Neural progenitor cell (in vitro differentiated cells): ENCODE data around the gene FKBP15. TPM values are rescaled to one million over a fixed set of nuclear protein-coding genes. Genes with fewer than 3 reads are reported as not detected.
A peak's percentile ranks its signal among the peaks of the same experiment; 100 is the strongest.

Experiments
- DNase-seq: peaks from one replicate; pipeline ENCODE4 v3.0.0-alpha.2; 2016; ENCODE audit warnings: low spot score
- H2AFZ ChIP-seq: fragments of 200-600 bp; sonication (generic); replicated peaks from 2 replicates; pipeline ENCODE4 v1.6.1; 2016; ENCODE audit warnings: antibody characterized with exemption
- H3F3A ChIP-seq: fragments of 200-600 bp; sonication (generic); 2 replicates; pipeline ENCODE4 v1.6.1; 2016; ENCODE audit warnings: antibody characterized with exemption, low read depth
- H3K27ac ChIP-seq: fragments of 200-600 bp; sonication (generic); 2 replicates; pipeline ENCODE4 v1.5.1; 2016; ENCODE audit warnings: mild to moderate bottlenecking
- H3K27me3 ChIP-seq: fragments of 200-600 bp; sonication (generic); 2 replicates; pipeline ENCODE4 v1.6.1; 2016; ENCODE audit warnings: mild to moderate bottlenecking, moderate library complexity
- H3K36me3 ChIP-seq: fragments of 200-600 bp; sonication (generic); 2 replicates; pipeline ENCODE4 v1.5.1; 2016
- H3K4me1 ChIP-seq: fragments of 200-600 bp; sonication (generic); 2 replicates; pipeline ENCODE4 v1.6.1; 2016; ENCODE audit warnings: mixed run types
- H3K4me2 ChIP-seq: fragments of 200-600 bp; sonication (generic); 2 replicates; pipeline ENCODE4 v1.6.1; 2016
- H3K4me3 ChIP-seq: fragments of 200-600 bp; sonication (generic); 2 replicates; pipeline ENCODE4 v1.5.1; 2016
- H3K79me2 ChIP-seq: fragments of 200-600 bp; sonication (generic); 2 replicates; pipeline ENCODE4 v1.6.1; 2016; ENCODE audit warnings: low read depth
- H3K9ac ChIP-seq: fragments of 200-600 bp; sonication (generic); 2 replicates; pipeline ENCODE4 v1.6.1; 2016
- H3K9me3 ChIP-seq: fragments of 200-600 bp; sonication (generic); 2 replicates; pipeline ENCODE4 v1.5.1; 2016; ENCODE audit warnings: low read depth
- H4K20me1 ChIP-seq: fragments of 200-600 bp; sonication (generic); 2 replicates; pipeline ENCODE4 v1.6.1; 2016; ENCODE audit warnings: low read depth
- H3K27ac Mint-ChIP-seq: 3 replicates; pipeline ENCODE4 v1.8.0; 2021; ENCODE audit warnings: mixed read lengths
- H3K27me3 Mint-ChIP-seq: 2 replicates; pipeline ENCODE4 v1.8.0; 2022; ENCODE audit warnings: low read depth, mild to moderate bottlenecking, inconsistent platforms, moderate library complexity, mixed read lengths; ENCODE audit not compliant: insufficient read depth
- H3K36me3 Mint-ChIP-seq: 3 replicates; pipeline ENCODE4 v1.8.0; 2021; ENCODE audit warnings: mixed read lengths
- H3K4me1 Mint-ChIP-seq: 3 replicates; pipeline ENCODE4 v1.8.0; 2021; ENCODE audit warnings: mixed read lengths
- H3K4me3 Mint-ChIP-seq: 3 replicates; pipeline ENCODE4 v1.8.0; 2021; ENCODE audit warnings: mild to moderate bottlenecking, moderate library complexity, mixed read lengths
- H3K9me3 Mint-ChIP-seq: 3 replicates; pipeline ENCODE4 v1.8.0; 2020; ENCODE audit warnings: mixed read lengths
- CTCF ChIP-seq: fragments of 200-600 bp; sonication (generic); IDR thresholded peaks from 2 replicates; pipeline ENCODE4 v1.5.1; 2017; ENCODE audit warnings: antibody characterized with exemption, mild to moderate bottlenecking
- EZH2 ChIP-seq: fragments of 200-600 bp; sonication (generic); IDR thresholded peaks from 2 replicates; pipeline ENCODE4 v1.6.1; 2017; ENCODE audit warnings: antibody characterized with exemption, mild to moderate bottlenecking, moderate library complexity
- EZH2phosphoT487 ChIP-seq: fragments of 200-600 bp; sonication (generic); IDR thresholded peaks from 2 replicates; pipeline ENCODE4 v1.6.1; 2017; ENCODE audit warnings: antibody characterized with exemption
- total RNA-seq: library from RNA; depleted of rRNA; stranded (reverse); fragments of >200 nt; gene quantifications from 2 replicates; pipeline ENCODE4 v1.2.3, GENCODE V29; 2015; ENCODE audit warnings: low replicate concordance

Gene FKBP15
- total RNA-seq, 1 donor from 2014 or later = 25.5 TPM

GRCh38 chr9:113187929-113188595 is 33.0 kb downstream of the FKBP15 start:
- Histone ChIP-seq H3K4me2 (no peak overlapping the region), H4K20me1 (no peaks in the 10 kb centered on the region), H3F3A (no peaks in the 10 kb centered on the region), H3K27ac (no peak overlapping the region), H3K36me3 (peaks cover 3% of the 10 kb centered on the region), H3K4me1 (no peaks in the 10 kb centered on the region), H3K4me3 (no peak overlapping the region), H3K9me3 (no peaks in the 10 kb centered on the region), H3K9ac (peak overlapping the region; percentile 8), H3K79me2 (no peaks in the 10 kb centered on the region), H2AFZ (no peak overlapping the region), H3K27me3 (no peaks in the 10 kb centered on the region)
- H3K4me1 Mint-ChIP-seq = no peaks in the 10 kb centered on the region
- H3K9me3 Mint-ChIP-seq = no peaks in the 10 kb centered on the region
- no peak overlapping the region for H3K27ac Mint-ChIP-seq
- H3K36me3 Mint-ChIP-seq = peaks cover 6% of the 10 kb centered on the region
- H3K4me3 Mint-ChIP-seq = no peak overlapping the region
- no peaks in the 10 kb centered on the region for H3K27me3 Mint-ChIP-seq
- TF ChIP-seq EZH2 = no peak
- no peak for TF ChIP-seq CTCF
- TF ChIP-seq EZH2phosphoT487 = no peak
- no peak for DNase-seq

GRCh38 chr9:113186137-113186755 is 34.8 kb downstream of the FKBP15 start:
- TF ChIP-seq CTCF = no peak
- Mint-ChIP-seq H3K36me3 (peaks cover 9% of the 10 kb centered on the region), H3K27me3 (no peaks in the 10 kb centered on the region), H3K9me3 (no peaks in the 10 kb centered on the region), H3K27ac (no peak overlapping the region), H3K4me1 (no peaks in the 10 kb centered on the region), H3K4me3 (no peak overlapping the region)
- Histone ChIP-seq H3K27me3 (no peaks in the 10 kb centered on the region), H3K36me3 (no peaks in the 10 kb centered on the region), H4K20me1 (no peaks in the 10 kb centered on the region), H3K27ac (no peak overlapping the region), H3K4me2 (no peak overlapping the region), H3K9ac (no peak overlapping the region), H2AFZ (no peak overlapping the region), H3K4me3 (no peak overlapping the region), H3K79me2 (no peaks in the 10 kb centered on the region), H3F3A (no peaks in the 10 kb centered on the region), H3K4me1 (no peaks in the 10 kb centered on the region), H3K9me3 (no peaks in the 10 kb centered on the region)
- DNase-seq = no peak

GRCh38 chr9:113185271-113185670 is 35.8 kb downstream of the FKBP15 start:
- H3K27me3 Mint-ChIP-seq = no peaks in the 10 kb centered on the region

More at GRCh38 chr9:113185271-113185670, 35.8 kb downstream of the FKBP15 start:
- Histone ChIP-seq H3K4me2 (no peak overlapping the region), H2AFZ (no peak overlapping the region), H4K20me1 (no peaks in the 10 kb centered on the region), H3F3A (no peaks in the 10 kb centered on the region), H3K4me1 (no peaks in the 10 kb centered on the region), H3K79me2 (no peaks in the 10 kb centered on the region), H3K9ac (no peak overlapping the region), H3K27ac (no peak overlapping the region), H3K4me3 (no peak overlapping the region), H3K36me3 (no peaks in the 10 kb centered on the region), H3K9me3 (no peaks in the 10 kb centered on the region), H3K27me3 (no peaks in the 10 kb centered on the region)
- TF ChIP-seq EZH2phosphoT487 = no peak
- no peak for TF ChIP-seq CTCF
- no peak for TF ChIP-seq EZH2
- H3K4me3 Mint-ChIP-seq = no peak overlapping the region
- no peaks in the 10 kb centered on the region for H3K4me1 Mint-ChIP-seq
- H3K9me3 Mint-ChIP-seq = no peaks in the 10 kb centered on the region
- no peak for DNase-seq
- H3K36me3 Mint-ChIP-seq = peaks cover 9% of the 10 kb centered on the region
- no peak overlapping the region for H3K27ac Mint-ChIP-seq
